Activated T-helper 17 cell treated with anti-CD3 and anti-CD28 coated beads, Interleukin-2, amount 50 U/mL, for 72 hours (primary cell): ENCODE measurements around the gene CCDC88C. TPM values are rescaled to one million over a fixed set of nuclear protein-coding genes. Genes with fewer than 3 reads are reported as not detected.
"Not testable (repeated sequence)": the region's sequence is repeated elsewhere in the genome, so short reads cannot be mapped to it uniquely, and the experiment has no call there.

ENCODE experiments used
- ATAC-seq: fragments of 150-1000 bp; cut with Tn5 transposase; replicated peaks from 2 replicates; pipeline ENCODE4 v1.10.0; 2021; ENCODE audit warnings: mild to moderate bottlenecking, moderate library complexity
- H3K27ac Mint-ChIP-seq: one replicate; pipeline ENCODE4 v1.8.0; 2022; ENCODE audit warnings: mixed read lengths
- H3K27me3 Mint-ChIP-seq: one replicate; pipeline ENCODE4 v1.8.0; 2022; ENCODE audit warnings: mixed read lengths
- H3K36me3 Mint-ChIP-seq: one replicate; pipeline ENCODE4 v1.8.0; 2022; ENCODE audit warnings: low read depth, mild to moderate bottlenecking, mixed read lengths
- H3K4me1 Mint-ChIP-seq: one replicate; pipeline ENCODE4 v1.8.0; 2022; ENCODE audit warnings: mixed read lengths
- H3K4me3 Mint-ChIP-seq: one replicate; pipeline ENCODE4 v1.8.0; 2022; ENCODE audit warnings: mild to moderate bottlenecking, mixed read lengths
- H3K9me3 Mint-ChIP-seq: one replicate; pipeline ENCODE4 v1.8.0; 2022; ENCODE audit warnings: mixed read lengths
- total RNA-seq, 2 donors: library from RNA; stranded (reverse); gene quantifications; one replicate each; pipeline ENCODE4 v1.2.3, GENCODE V29; 2022

CCDC88C gene
- total RNA-seq, 2 donors from 2014 or later, result 143 to 172 TPM

- peak overlapping the region; percentile 78 for H3K27ac Mint-ChIP-seq
- H3K27me3 Mint-ChIP-seq, result no peaks in the 10 kb centered on the region
- peak; percentile 60 for ATAC-seq
- peaks cover 56% of the 10 kb centered on the region for H3K4me1 Mint-ChIP-seq
- peaks cover 92% of the 10 kb centered on the region for H3K36me3 Mint-ChIP-seq
- peak overlapping the region; percentile 99 for H3K4me3 Mint-ChIP-seq
- H3K9me3 Mint-ChIP-seq, result no peaks in the 10 kb centered on the region
Observed at GRCh38 chr14:91410771-91411536, 6.7 kb downstream of the CCDC88C start.

GRCh38 chr14:91409928-91410718, 7.5 kb downstream of the CCDC88C start:
- H3K27ac Mint-ChIP-seq, result peak overlapping the region; percentile 78
- peak; percentile 77 for ATAC-seq
- peaks cover 62% of the 10 kb centered on the region for H3K4me1 Mint-ChIP-seq
- H3K9me3 Mint-ChIP-seq, result no peaks in the 10 kb centered on the region
- peaks cover 90% of the 10 kb centered on the region for H3K36me3 Mint-ChIP-seq
- H3K27me3 Mint-ChIP-seq, result no peaks in the 10 kb centered on the region
- H3K4me3 Mint-ChIP-seq, result peak overlapping the region; percentile 99

GRCh38 chr14:91409240-91409639, 8.4 kb downstream of the CCDC88C start:
- peak overlapping the region; percentile 99 for H3K4me3 Mint-ChIP-seq
- H3K36me3 Mint-ChIP-seq, result peaks cover 85% of the 10 kb centered on the region
- peaks cover 61% of the 10 kb centered on the region for H3K4me1 Mint-ChIP-seq
- H3K27me3 Mint-ChIP-seq, H3K9me3 Mint-ChIP-seq, ATAC-seq: not testable (repeated sequence)
- H3K27ac Mint-ChIP-seq, result peak overlapping the region; percentile 78

GRCh38 chr14:91406982-91407381, 10.6 kb downstream of the CCDC88C start:
- Mint-ChIP-seq H3K4me1 (peaks cover 68% of the 10 kb centered on the region), H3K36me3 (peaks cover 72% of the 10 kb centered on the region), H3K27me3 (no peaks in the 10 kb centered on the region), H3K4me3 (peak overlapping the region; percentile 99), H3K9me3 (no peaks in the 10 kb centered on the region), H3K27ac (peak overlapping the region; percentile 87)
- ATAC-seq, result no peak

- peaks cover 70% of the 10 kb centered on the region for H3K36me3 Mint-ChIP-seq
- H3K9me3 Mint-ChIP-seq, result no peaks in the 10 kb centered on the region
- H3K27me3 Mint-ChIP-seq, result no peaks in the 10 kb centered on the region
- no peak for ATAC-seq
- H3K27ac Mint-ChIP-seq, result peak overlapping the region; percentile 87
- H3K4me3 Mint-ChIP-seq, result peak overlapping the region; percentile 99
- peaks cover 72% of the 10 kb centered on the region for H3K4me1 Mint-ChIP-seq
Observed at GRCh38 chr14:91406451-91406850, 11.2 kb downstream of the CCDC88C start.

- peaks cover 70% of the 10 kb centered on the region for H3K4me1 Mint-ChIP-seq
- peak overlapping the region; percentile 99 for H3K4me3 Mint-ChIP-seq
- ATAC-seq, result no peak
- no peaks in the 10 kb centered on the region for H3K9me3 Mint-ChIP-seq
- peak overlapping the region; percentile 87 for H3K27ac Mint-ChIP-seq
- no peaks in the 10 kb centered on the region for H3K27me3 Mint-ChIP-seq
- H3K36me3 Mint-ChIP-seq, result peaks cover 65% of the 10 kb centered on the region
Observed at GRCh38 chr14:91405724-91406435, 11.7 kb downstream of the CCDC88C start.

- ATAC-seq, result peak; percentile 50
- H3K4me1 Mint-ChIP-seq, result peaks cover 70% of the 10 kb centered on the region
- H3K9me3 Mint-ChIP-seq, result no peaks in the 10 kb centered on the region
- no peaks in the 10 kb centered on the region for H3K27me3 Mint-ChIP-seq
- H3K27ac Mint-ChIP-seq, result peak overlapping the region; percentile 87
- H3K4me3 Mint-ChIP-seq, result peak overlapping the region; percentile 99
- peaks cover 59% of the 10 kb centered on the region for H3K36me3 Mint-ChIP-seq
Observed at GRCh38 chr14:91405241-91405721, 12.3 kb downstream of the CCDC88C start.

- ATAC-seq, result no peak
- H3K36me3 Mint-ChIP-seq, result peaks cover 40% of the 10 kb centered on the region
Observed at GRCh38 chr14:91402771-91403600, 14.6 kb downstream of the CCDC88C start.

GRCh38 chr14:91402348-91402747, 15.3 kb downstream of the CCDC88C start:
- no peaks in the 10 kb centered on the region for H3K27me3 Mint-ChIP-seq
- H3K4me3 Mint-ChIP-seq, result peak overlapping the region; percentile 99
- ATAC-seq, result no peak
- no peaks in the 10 kb centered on the region for H3K9me3 Mint-ChIP-seq
- H3K4me1 Mint-ChIP-seq, result peaks cover 69% of the 10 kb centered on the region
- peaks cover 40% of the 10 kb centered on the region for H3K36me3 Mint-ChIP-seq
- H3K27ac Mint-ChIP-seq, result peak overlapping the region; percentile 87

More at GRCh38 chr14:91402771-91403600, 14.6 kb downstream of the CCDC88C start:
- H3K4me3 Mint-ChIP-seq, result peak overlapping the region; percentile 99
- peaks cover 66% of the 10 kb centered on the region for H3K4me1 Mint-ChIP-seq
- no peaks in the 10 kb centered on the region for H3K9me3 Mint-ChIP-seq
- H3K27ac Mint-ChIP-seq, result peak overlapping the region; percentile 87
- no peaks in the 10 kb centered on the region for H3K27me3 Mint-ChIP-seq

- Mint-ChIP-seq H3K9me3 (no peaks in the 10 kb centered on the region), H3K4me3 (peak overlapping the region; percentile 99), H3K27me3 (no peaks in the 10 kb centered on the region), H3K4me1 (peaks cover 68% of the 10 kb centered on the region), H3K36me3 (peaks cover 40% of the 10 kb centered on the region), H3K27ac (peak overlapping the region; percentile 87)
- no peak for ATAC-seq
Observed at GRCh38 chr14:91401751-91402150, 15.9 kb downstream of the CCDC88C start.

- H3K4me3 Mint-ChIP-seq, result peak overlapping the region; percentile 99
- no peaks in the 10 kb centered on the region for H3K27me3 Mint-ChIP-seq
- H3K9me3 Mint-ChIP-seq, result no peaks in the 10 kb centered on the region
- peaks cover 43% of the 10 kb centered on the region for H3K36me3 Mint-ChIP-seq
- peaks cover 71% of the 10 kb centered on the region for H3K4me1 Mint-ChIP-seq
- no peak for ATAC-seq
- H3K27ac Mint-ChIP-seq, result peak overlapping the region; percentile 98
Observed at GRCh38 chr14:91400696-91401095, 16.9 kb downstream of the CCDC88C start.

- peaks cover 71% of the 10 kb centered on the region for H3K4me1 Mint-ChIP-seq
- peak overlapping the region; percentile 99 for H3K4me3 Mint-ChIP-seq
- no peaks in the 10 kb centered on the region for H3K27me3 Mint-ChIP-seq
- H3K27ac Mint-ChIP-seq, result peak overlapping the region; percentile 98
- H3K9me3 Mint-ChIP-seq, result no peaks in the 10 kb centered on the region
- H3K36me3 Mint-ChIP-seq, result peaks cover 43% of the 10 kb centered on the region
- ATAC-seq, result peak; percentile 41
Observed at GRCh38 chr14:91399868-91400640, 17.6 kb downstream of the CCDC88C start.

GRCh38 chr14:91398707-91399106, 18.9 kb downstream of the CCDC88C start:
- Mint-ChIP-seq H3K4me3 (peak overlapping the region; percentile 99), H3K9me3 (no peaks in the 10 kb centered on the region), H3K36me3 (peaks cover 52% of the 10 kb centered on the region), H3K4me1 (peaks cover 75% of the 10 kb centered on the region), H3K27me3 (no peaks in the 10 kb centered on the region), H3K27ac (peak overlapping the region; percentile 98)
- ATAC-seq, result no peak
